Measurements from ENCODE around the gene TMCO4.
"Not testable (repeated sequence)": the region's sequence is repeated elsewhere in the genome, so short reads cannot be mapped to it uniquely, and the experiment has no call there.

Gene TMCO4

DNA sequence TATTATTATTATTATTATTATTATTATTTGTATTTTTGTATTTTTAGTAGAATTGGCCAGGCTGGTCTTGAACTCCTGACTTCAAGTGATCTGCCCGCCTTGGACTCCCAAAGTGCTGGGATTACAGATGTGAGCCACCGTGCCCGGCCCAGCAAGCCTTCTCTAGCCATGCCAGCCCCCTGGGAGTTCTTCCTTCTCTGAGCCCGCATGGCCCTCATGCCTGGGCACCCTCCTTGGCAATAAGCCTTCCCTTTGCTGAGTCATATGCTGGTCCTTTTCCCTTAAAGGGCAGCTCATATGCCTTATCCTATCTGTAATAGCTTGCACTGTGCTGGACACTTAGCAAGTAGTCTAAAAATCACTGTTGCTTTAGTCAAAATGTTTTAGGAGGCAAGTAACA, 164.1 kb downstream of the TMCO4 start:
- DNase-seq = no peak

DNA sequence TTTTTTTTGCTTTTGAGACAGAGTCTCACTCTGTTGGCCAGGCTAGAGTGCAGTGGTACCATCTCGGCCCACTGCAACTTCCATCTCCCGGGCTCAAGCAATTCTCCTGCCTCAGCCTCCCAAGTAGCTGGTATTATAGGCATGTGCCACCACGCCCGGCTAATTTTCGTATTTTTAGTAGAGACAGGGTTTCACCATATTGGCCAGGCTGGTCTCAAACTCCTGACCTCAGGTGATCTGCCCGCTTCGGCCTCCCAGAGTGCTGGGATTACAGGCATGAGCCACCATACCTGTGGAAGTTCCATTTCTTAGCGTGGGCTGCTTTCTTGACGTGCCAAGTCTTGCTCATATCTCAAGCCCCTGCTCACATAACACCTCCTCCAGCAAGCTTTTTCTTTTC, 164.7 kb downstream of the TMCO4 start:
- DNase-seq = not testable (repeated sequence)

GRCh38 chr1:19633106-19633505, 166.6 kb downstream of the TMCO4 start:
- no peak for DNase-seq

All from activated naive CD4-positive, alpha-beta T cell (primary cell).